B cell (primary cell): ENCODE results near the gene PHF12. TPM values are rescaled to one million over a fixed set of nuclear protein-coding genes. Genes with fewer than 3 reads are reported as not detected.
A peak's percentile ranks its signal among the peaks of the same experiment; 100 is the strongest.
"Not testable (repeated sequence)": the region's sequence is repeated elsewhere in the genome, so short reads cannot be mapped to it uniquely, and the experiment has no call there.

ENCODE experiments used
- ATAC-seq: fragments of 200-7000 bp; cut with Tn5 transposase; one replicate; pipeline ENCODE4 v1.10.0; 2021; ENCODE audit warnings: low read depth, mild to moderate bottlenecking, moderate number of reproducible peaks, moderate library complexity
- CTCF ChIA-PET: fragments of 350-600 bp; sonication (Branson Sonifier 250); formaldehyde crosslinking; loops from one replicate; lab custom pipeline; 2021; ENCODE audit warnings: antibody characterized with exemption, inconsistent platforms; lab: Charles Lee
- POLR2A ChIA-PET: fragments of 350-600 bp; sonication (Branson Sonifier 250); formaldehyde crosslinking; loops from one replicate; lab custom pipeline; 2021; ENCODE audit warnings: antibody characterized with exemption; lab: Charles Lee
- DNase-seq: peaks from one replicate; pipeline ENCODE4 v3.0.0; 2013
- H2AFZ ChIP-seq: 2 replicates; pipeline ENCODE4 v1.6.1; 2012; ENCODE audit warnings: mild to moderate bottlenecking, low read depth, low read length; ENCODE audit not compliant: insufficient read depth, poor library complexity, severe bottlenecking
- H3K27ac ChIP-seq, 2 donors: 1 replicate in 1 of 2; 2 replicates in 1 of 2; pipeline ENCODE4 v1.5.1; 2012 to 2013; ENCODE audit warnings: low read length in 2 of 2, mild to moderate bottlenecking in 2 of 2, moderate library complexity in 1 of 2
- H3K27me3 ChIP-seq, 4 experiments: fragments of 200-600 bp in 1 of 4; sonication (generic) in 1 of 4; replicated peaks in 1 of 4; 1 replicate in 2 of 4; 2 replicates in 2 of 4; pipeline versions ENCODE4 v1.6.1 to v1.7.0; 2013 to 2016; ENCODE audit warnings: low read length in 3 of 4, mild to moderate bottlenecking in 2 of 4, mixed read lengths in 1 of 4, moderate library complexity in 1 of 4; ENCODE audit not compliant: insufficient read depth in 4 of 4, control insufficient read depth in 3 of 4; ENCODE audit errors: control extremely low read depth in 1 of 4
- H3K36me3 ChIP-seq, 2 experiments: replicated peaks in 1 of 2; 1 replicate in 1 of 2; 2 replicates in 1 of 2; pipeline versions ENCODE4 v1.6.1 to v1.7.1; 2013; ENCODE audit warnings: low read length in 1 of 2; ENCODE audit not compliant: insufficient read depth in 2 of 2, control insufficient read depth in 1 of 2; ENCODE audit errors: control extremely low read depth in 1 of 2, extremely low read depth in 1 of 2
- H3K4me1 ChIP-seq, 2 donors: fragments of 200-600 bp in 1 of 2; sonication (generic) in 1 of 2; 1 replicate in 1 of 2; 2 replicates in 1 of 2; pipeline versions ENCODE4 v1.5.1 to v1.6.1; 2013 to 2017; ENCODE audit warnings: low read length in 2 of 2; ENCODE audit not compliant: control insufficient read depth in 2 of 2, insufficient read depth in 2 of 2
- H3K4me2 ChIP-seq: replicated peaks from 2 replicates; pipeline ENCODE3; 2012; ENCODE audit warnings: mild to moderate bottlenecking, low read depth, low read length; ENCODE audit not compliant: poor library complexity, severe bottlenecking
- H3K4me3 ChIP-seq, 5 experiments: fragments of 200-600 bp in 1 of 5; sonication (generic) in 1 of 5; 1 replicate in 3 of 5; 2 replicates in 2 of 5; pipeline versions ENCODE4 v1.5.1 to v1.7.0; 2011 to 2016; ENCODE audit warnings: low read length in 4 of 5, mild to moderate bottlenecking in 4 of 5, low read depth in 2 of 5, control low read depth in 1 of 5, moderate library complexity in 1 of 5; ENCODE audit not compliant: insufficient read depth in 1 of 5; ENCODE audit errors: control extremely low read depth in 1 of 5, extremely low read depth in 1 of 5
- H3K79me2 ChIP-seq: fragments of 200-600 bp; sonication (generic); one replicate; pipeline ENCODE4 v1.6.0; 2016; ENCODE audit warnings: low read length; ENCODE audit not compliant: control insufficient read depth, insufficient read depth
- H3K9ac ChIP-seq: fragments of 200-600 bp; sonication (generic); 2 replicates; pipeline ENCODE4 v1.6.1; 2017; ENCODE audit warnings: mild to moderate bottlenecking, low read length, moderate library complexity
- H3K9me3 ChIP-seq, 3 donors: one replicate each; pipeline versions ENCODE4 v1.6.1 to v1.7.1; 2013; ENCODE audit warnings: low read length in 2 of 3; ENCODE audit not compliant: control insufficient read depth in 2 of 3, insufficient read depth in 1 of 3; ENCODE audit errors: control extremely low read depth in 1 of 3
- H4K20me1 ChIP-seq: 2 replicates; pipeline ENCODE4 v1.6.0; 2012; ENCODE audit warnings: mild to moderate bottlenecking, low read length; ENCODE audit not compliant: insufficient read depth, control insufficient read depth, poor library complexity, severe bottlenecking
- H3K27ac Mint-ChIP-seq: one replicate; pipeline ENCODE4 v1.8.0; 2021; ENCODE audit warnings: mixed read lengths
- H3K27me3 Mint-ChIP-seq: one replicate; pipeline ENCODE4 v1.8.0; 2021; ENCODE audit warnings: mixed read lengths
- H3K4me1 Mint-ChIP-seq: one replicate; pipeline ENCODE4 v1.8.0; 2021; ENCODE audit warnings: mixed read lengths
- H3K4me3 Mint-ChIP-seq: one replicate; pipeline ENCODE4 v1.8.0; 2021; ENCODE audit warnings: mixed read lengths
- H3K9me3 Mint-ChIP-seq: one replicate; pipeline ENCODE4 v1.8.0; 2022; ENCODE audit warnings: mixed read lengths; ENCODE audit not compliant: insufficient read depth
- CTCF ChIP-seq: fragments of 200-600 bp; IDR thresholded peaks from one replicate; pipeline ENCODE4 v1.8.0; 2022; ENCODE audit warnings: antibody characterized with exemption, mild to moderate bottlenecking
- EZH2 ChIP-seq: IDR thresholded peaks from 2 replicates; pipeline ENCODE4 v1.6.1; 2012; ENCODE audit warnings: borderline replicate concordance, low read depth, mild to moderate bottlenecking, moderate library complexity, low read length; ENCODE audit not compliant: insufficient read depth, poor library complexity, severe bottlenecking
- WGBS: methylation state at CpG from one replicate; pipeline ENCODE4 v1.1.5; 2013; ENCODE audit warnings: missing lambda C conversion rate; ENCODE audit not compliant: insufficient coverage; 5-methylcytosine and 5-hydroxymethylcytosine counted together
- intact Hi-C: fragments of 100-400 bp; cut with micrococcal nuclease; formaldehyde crosslinking; loops from one replicate; pipeline ENCODE4 v1.10.0; 2022
- polyA plus RNA-seq: library from polyadenylated mRNA; depleted of rRNA; stranded (reverse); fragments of >200 nt; gene quantifications from 2 replicates; pipeline ENCODE4 v1.2.3, GENCODE V29; 2012
- total RNA-seq, 2 donors: library from RNA; stranded (reverse); fragments of 120-200 nt in 1 of 2; gene quantifications; 1 replicate in 1 of 2; 2 replicates in 1 of 2; pipeline versions ENCODE4 v1.2.3 to v1.2.4, GENCODE V29; 2013 to 2022

The PHF12 gene
- total and polyA plus RNA-seq, 2 donors (not counting 1 experiment from before 2014, with no cell fraction given) = 116 to 140 TPM

GRCh38 chr17:28893248-28894183 lies 57.8 kb downstream of the PHF12 start:
- Histone ChIP-seq H3K27ac (peak overlapping the region; percentile 89 to 97), H3K4me1 (peaks cover 67 to 80% of the 10 kb centered on the region in 2 donors), H3K9ac (peak overlapping the region; percentile 68), H3K79me2 (peaks cover 87% of the 10 kb centered on the region), H3K4me3 (peak overlapping the region; percentile 12 to 47 (median 23)), H2AFZ (peak overlapping the region; percentile 78), H3K4me2 (peak overlapping the region; percentile 82), H4K20me1 (peaks cover 44% of the 10 kb centered on the region), H3K36me3 (peaks cover 0 to 11% of the 10 kb centered on the region in 2 experiments)
- peak overlapping the region; percentile 85 for H3K4me3 Mint-ChIP-seq
- ATAC-seq = peak; percentile 7
- intact Hi-C loops, H3K27me3 Mint-ChIP-seq, H3K27me3 ChIP-seq, H3K9me3 ChIP-seq, H3K9me3 Mint-ChIP-seq: not testable (repeated sequence)
- CTCF ChIA-PET = interaction anchor here (0.7 to 3.3 kb wide), 10 partner anchors 10 to 174 kb away, joined by 3 to 21 read pairs (median 6); partner anchors contain the start of genes DHRS13, FAM222B, RPL23A and TLCD1
- POLR2A ChIA-PET = interaction anchor here (0.6 to 1.8 kb wide), 6 partner anchors 9 to 407 kb away, joined by 3 to 14 read pairs (median 6); partner anchors contain the start of gene DHRS13
- H3K4me1 Mint-ChIP-seq = peaks cover 73% of the 10 kb centered on the region
- 41% methylated on average over 4 of the region's 16 CpGs for WGBS
- H3K27ac Mint-ChIP-seq = peak overlapping the region; percentile 98
- DNase-seq = peak; percentile 70

- no peaks in the 10 kb centered on the region for H3K9me3 ChIP-seq
- H2AFZ ChIP-seq = no peak overlapping the region
- Mint-ChIP-seq H3K27ac (peak overlapping the region; percentile 86), H3K4me1 (peaks cover 81% of the 10 kb centered on the region), H3K27me3 (no peaks in the 10 kb centered on the region), H3K9me3 (no peaks in the 10 kb centered on the region), H3K4me3 (peak overlapping the region; percentile 56)
- CTCF ChIA-PET = interaction anchor here (0.7 to 3.3 kb wide), 7 partner anchors 11 to 165 kb away, joined by 3 to 21 read pairs (median 8); partner anchors contain the start of gene DHRS13
- no peak for ATAC-seq
- peaks cover 59% of the 10 kb centered on the region for H4K20me1 ChIP-seq
- peak overlapping the region; percentile 82 for H3K4me2 ChIP-seq
- H3K9ac ChIP-seq = no peak overlapping the region
- no peak overlapping the region for H3K4me3 ChIP-seq
- H3K79me2 ChIP-seq = peaks cover 87% of the 10 kb centered on the region
- TF ChIP-seq CTCF = no peak
- no peak for TF ChIP-seq EZH2
- H3K27me3 ChIP-seq = no peaks in the 10 kb centered on the region
- DNase-seq = no peak
- intact Hi-C loops = no loop called here
- peak overlapping the region; percentile 21 to 97 for H3K27ac ChIP-seq
- peaks cover 69 to 85% of the 10 kb centered on the region in 2 donors for H3K4me1 ChIP-seq
- 67% methylated on average over 1 of the region's 4 CpGs for WGBS
- POLR2A ChIA-PET = interaction anchor here (0.6 kb wide), 1 partner anchor 149 kb away, joined by 3 read pairs; no protein-coding TSS in a partner anchor
- H3K36me3 ChIP-seq = peaks cover 0 to 21% of the 10 kb centered on the region in 2 experiments
These were observed 59.3 kb downstream of the PHF12 start for GRCh38 chr17:28892024-28892423.
